Aorta (tissue), 5 donors: ENCODE results near the gene ARPP21. TPM values are rescaled to one million over a fixed set of nuclear protein-coding genes. Genes with fewer than 3 reads are reported as not detected.

Experiments used
- ATAC-seq: fragments of 200-7000 bp; cut with Tn5 transposase; one replicate; pipeline ENCODE4 v1.9.1; 2022; ENCODE audit warnings: moderate library complexity; ENCODE audit not compliant: low FRiP score
- DNase-seq, 2 donors: peaks; one replicate each; pipeline ENCODE4 v3.0.0-alpha.2; 2020
- H3K27ac ChIP-seq, 2 donors: one replicate each; pipeline ENCODE4 v1.5.1; 2013; ENCODE audit warnings: low read length in 2 of 2, mild to moderate bottlenecking in 2 of 2, moderate library complexity in 2 of 2, control low read depth in 1 of 2, inconsistent platforms in 1 of 2, low read depth in 1 of 2
- H3K27me3 ChIP-seq, 2 donors: one replicate each; pipeline ENCODE4 v1.6.1; 2013; ENCODE audit warnings: control low read depth in 1 of 2, low read length in 1 of 2, mild to moderate bottlenecking in 1 of 2, moderate library complexity in 1 of 2; ENCODE audit not compliant: insufficient read depth in 2 of 2, control insufficient read depth in 1 of 2
- H3K36me3 ChIP-seq, 2 donors: one replicate each; pipeline ENCODE4 v1.6.1; 2013; ENCODE audit warnings: control low read depth in 1 of 2, low read length in 1 of 2, mild to moderate bottlenecking in 1 of 2; ENCODE audit not compliant: insufficient read depth in 2 of 2, control insufficient read depth in 1 of 2
- H3K4me1 ChIP-seq, 2 donors: one replicate each; pipeline ENCODE4 v1.6.1; 2013; ENCODE audit warnings: low read length in 2 of 2, control low read depth in 1 of 2, mild to moderate bottlenecking in 1 of 2, moderate library complexity in 1 of 2; ENCODE audit not compliant: insufficient read depth in 2 of 2, control insufficient read depth in 1 of 2
- H3K4me3 ChIP-seq, 2 donors: one replicate each; pipeline ENCODE4 v1.5.1; 2013; ENCODE audit warnings: low read length in 2 of 2, control low read depth in 1 of 2, mild to moderate bottlenecking in 1 of 2
- H3K9me3 ChIP-seq: one replicate; pipeline ENCODE4 v1.6.1; 2013; ENCODE audit warnings: mild to moderate bottlenecking, low read length; ENCODE audit not compliant: control insufficient read depth
- WGBS, 2 donors: extraction: QIAGEN DNeasy Blood & Tissue Kit; methylation state at CpG; one replicate each; pipeline ENCODE4 v1.1.7; 2013; 5-methylcytosine and 5-hydroxymethylcytosine counted together
- intact Hi-C, 2 donors: fragments of 100-400 bp; cut with DNase I; formaldehyde crosslinking; loops; one replicate each; pipeline versions ENCODE4 v1.14.2 to v1.15.0; 2022
- polyA plus RNA-seq, 2 donors: library from polyadenylated mRNA; stranded (reverse); fragments of 200-250 nt; gene quantifications; one replicate each; pipeline ENCODE4 v1.2.3, GENCODE V29; 2013
- total RNA-seq, 2 donors: library from RNA; stranded (reverse); fragmentation: NEBNext Ultra II Directional; extraction: Animal tissue kit (Norgen Biotek cat#: 25700); gene quantifications; one replicate each; pipeline ENCODE4 v1.2.1, GENCODE V29; 2021
- donor health status: healthy with polysubstance abuse.
- donor health status: Bipolar disorder and iron deficiency.
- donor health status: DM: no; HTN: no; CAD: no.
- donor health status: DM: no; HTN: no; CAD: no.
- donor health status: DM: yes; HTN: yes; CAD: no.

The ARPP21 gene
- total and polyA plus RNA-seq, 4 donors = 1.8 to 9.5 (median 4.9) TPM

DNA sequence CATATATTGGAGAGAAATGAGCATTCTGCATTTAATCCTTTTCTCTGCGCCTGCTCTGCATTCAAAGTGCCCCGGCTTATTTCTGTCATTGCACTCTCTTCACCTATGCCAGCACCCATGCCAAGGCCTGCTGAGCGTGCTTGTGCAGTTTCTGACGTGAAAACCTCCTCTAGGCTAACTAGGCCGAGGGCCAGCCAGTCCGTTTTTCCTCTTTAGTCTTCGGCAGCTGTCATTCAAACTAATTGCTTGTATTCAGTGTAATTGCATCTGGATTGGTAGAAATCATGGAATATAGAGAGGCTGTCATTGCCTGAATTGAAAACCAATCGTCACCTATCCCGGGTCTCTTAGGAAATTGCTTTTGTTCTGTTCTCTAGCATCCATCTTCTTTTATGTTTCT lies 94.0 kb downstream of the ARPP21 start:
- intact Hi-C loops = no loop called here
- H3K4me1 ChIP-seq = no peaks in the 10 kb centered on the region
- WGBS, 2 donors = 83 to 88% methylated on average over 9 of the region's 9 CpGs
- no peaks in the 10 kb centered on the region for H3K27me3 ChIP-seq
- no peaks in the 10 kb centered on the region for H3K9me3 ChIP-seq
- no peak overlapping the region for H3K27ac ChIP-seq
- no peak overlapping the region for H3K4me3 ChIP-seq
- no peaks in the 10 kb centered on the region for H3K36me3 ChIP-seq
- ATAC-seq = no peak
- no peak for DNase-seq

DNA sequence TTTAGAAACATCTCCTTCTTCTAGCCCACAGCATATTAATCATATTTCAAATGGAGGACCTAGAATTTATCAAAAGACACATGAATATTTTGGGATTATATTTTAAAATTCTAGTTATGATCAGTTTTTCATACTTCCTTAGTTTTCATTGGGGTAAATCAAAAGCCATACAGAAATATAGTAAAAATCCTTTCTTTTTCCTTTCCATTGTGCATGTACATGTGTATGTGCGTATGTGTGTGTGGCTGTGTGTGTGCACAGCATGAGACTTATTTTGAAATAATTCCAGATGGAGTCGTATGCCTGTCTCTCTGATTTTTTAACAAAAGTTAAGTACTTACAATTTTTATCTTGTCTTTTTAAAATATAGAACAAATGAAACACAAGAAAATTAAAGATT lies 94.5 kb downstream of the ARPP21 start:
- H3K9me3 ChIP-seq = no peaks in the 10 kb centered on the region
- intact Hi-C loops = no loop called here
- H3K36me3 ChIP-seq = no peaks in the 10 kb centered on the region
- no peaks in the 10 kb centered on the region for H3K4me1 ChIP-seq
- WGBS, 2 donors = 95 to 98% methylated on average over 2 of the region's 2 CpGs
- H3K27me3 ChIP-seq = no peaks in the 10 kb centered on the region
- no peak overlapping the region for H3K4me3 ChIP-seq
- H3K27ac ChIP-seq = no peak overlapping the region
- ATAC-seq = no peak
- no peak for DNase-seq

DNA sequence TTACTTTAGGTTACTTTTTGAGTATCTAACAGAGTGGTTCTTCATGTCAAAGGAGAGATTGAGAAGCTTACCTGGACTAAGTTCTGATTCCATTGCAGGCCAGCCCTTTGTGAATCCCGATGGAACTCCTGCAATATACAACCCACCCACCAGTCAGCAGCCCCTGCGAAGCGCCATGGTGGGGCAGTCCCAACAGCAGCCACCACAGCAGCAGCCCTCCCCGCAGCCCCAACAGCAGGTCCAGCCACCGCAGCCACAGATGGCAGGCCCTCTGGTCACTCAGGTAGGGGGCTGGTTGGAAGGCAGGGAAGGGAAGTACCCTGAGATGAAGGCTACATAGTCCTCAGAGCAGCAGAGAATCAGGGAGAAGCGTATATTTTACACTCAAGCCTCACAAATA lies 97.8 kb downstream of the ARPP21 start:
- ATAC-seq (no peak), DNase-seq (no peak)
- WGBS, 2 donors = 93 to 97% methylated on average over 6 of the region's 6 CpGs

DNA sequence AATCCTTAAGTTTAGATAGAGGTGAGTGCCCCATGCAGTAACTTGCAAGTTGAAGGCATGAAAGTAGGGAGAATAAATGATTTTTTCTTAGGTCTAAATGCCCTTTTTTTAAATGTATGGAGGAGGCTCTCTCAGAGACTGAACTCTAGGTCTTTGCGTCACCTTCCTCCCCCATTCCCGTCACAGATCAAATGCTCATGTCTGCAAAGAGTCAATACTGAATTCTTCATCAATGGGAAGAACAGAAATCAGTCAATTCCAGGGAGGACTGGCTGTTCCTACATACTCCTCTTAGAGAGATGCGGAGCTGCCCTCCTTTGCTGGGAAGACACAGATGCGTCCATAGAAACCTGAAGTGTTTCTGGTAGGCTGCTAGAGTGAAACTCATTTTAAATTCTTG lies 98.2 kb downstream of the ARPP21 start:
- Histone ChIP-seq H3K4me1 (no peaks in the 10 kb centered on the region), H3K4me3 (no peak overlapping the region), H3K9me3 (no peaks in the 10 kb centered on the region), H3K27ac (no peak overlapping the region), H3K36me3 (no peaks in the 10 kb centered on the region), H3K27me3 (no peaks in the 10 kb centered on the region)
- no peak for ATAC-seq
- no peak for DNase-seq
- 95 to 97% methylated on average over 4 of the region's 4 CpGs for WGBS, 2 donors
- intact Hi-C loops = no loop called here

More for the DNA sequence above, 97.8 kb downstream of the ARPP21 start:
- no peaks in the 10 kb centered on the region for H3K9me3 ChIP-seq
- H3K4me3 ChIP-seq = no peak overlapping the region
- H3K4me1 ChIP-seq = no peaks in the 10 kb centered on the region
- H3K27ac ChIP-seq = no peak overlapping the region
- H3K36me3 ChIP-seq = no peaks in the 10 kb centered on the region
- intact Hi-C loops = no loop called here
- H3K27me3 ChIP-seq = no peaks in the 10 kb centered on the region

DNA sequence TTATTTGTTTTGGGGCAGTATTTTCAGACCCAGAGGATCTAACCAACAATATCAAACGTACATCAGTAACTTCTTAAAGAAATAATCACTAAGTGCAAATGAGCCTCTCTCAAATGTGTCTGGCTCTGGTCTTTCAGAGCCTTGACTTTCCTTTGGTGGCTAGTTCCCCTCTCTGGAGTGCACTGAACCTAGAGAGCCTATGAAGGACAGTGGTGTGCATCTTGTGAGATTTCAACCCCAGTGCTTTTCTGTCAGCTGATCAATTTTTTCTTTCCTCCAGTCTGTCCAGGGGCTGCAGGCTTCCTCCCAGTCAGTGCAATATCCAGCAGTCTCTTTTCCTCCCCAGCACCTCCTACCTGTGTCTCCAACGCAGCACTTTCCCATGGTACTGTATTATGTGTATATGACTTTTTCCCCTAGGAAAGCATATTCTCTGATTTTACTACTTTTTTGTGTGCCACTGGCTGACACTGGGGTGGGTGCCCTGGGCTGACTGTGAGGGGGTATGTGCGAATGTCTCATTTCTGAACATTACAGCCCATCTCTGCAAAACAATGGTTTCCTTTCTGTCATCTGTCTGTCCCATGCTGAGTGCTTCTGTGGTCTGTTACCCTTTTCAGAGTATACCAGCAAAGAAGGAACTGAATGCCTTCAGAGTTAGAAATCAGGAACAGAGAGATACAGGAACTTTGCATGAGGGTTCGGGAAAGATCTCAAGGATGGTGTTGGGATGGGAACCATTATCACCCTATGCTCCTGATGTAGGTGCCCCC lies 98.8 kb downstream of the ARPP21 start:
- intact Hi-C loops = no loop called here
- no peak for DNase-seq
- Histone ChIP-seq H3K9me3 (no peaks in the 10 kb centered on the region), H3K4me1 (no peaks in the 10 kb centered on the region), H3K27ac (no peak overlapping the region), H3K36me3 (no peaks in the 10 kb centered on the region), H3K27me3 (no peaks in the 10 kb centered on the region), H3K4me3 (no peak overlapping the region)
- 93 to 95% methylated on average over 4 of the region's 4 CpGs for WGBS, 2 donors
- ATAC-seq = no peak

DNA sequence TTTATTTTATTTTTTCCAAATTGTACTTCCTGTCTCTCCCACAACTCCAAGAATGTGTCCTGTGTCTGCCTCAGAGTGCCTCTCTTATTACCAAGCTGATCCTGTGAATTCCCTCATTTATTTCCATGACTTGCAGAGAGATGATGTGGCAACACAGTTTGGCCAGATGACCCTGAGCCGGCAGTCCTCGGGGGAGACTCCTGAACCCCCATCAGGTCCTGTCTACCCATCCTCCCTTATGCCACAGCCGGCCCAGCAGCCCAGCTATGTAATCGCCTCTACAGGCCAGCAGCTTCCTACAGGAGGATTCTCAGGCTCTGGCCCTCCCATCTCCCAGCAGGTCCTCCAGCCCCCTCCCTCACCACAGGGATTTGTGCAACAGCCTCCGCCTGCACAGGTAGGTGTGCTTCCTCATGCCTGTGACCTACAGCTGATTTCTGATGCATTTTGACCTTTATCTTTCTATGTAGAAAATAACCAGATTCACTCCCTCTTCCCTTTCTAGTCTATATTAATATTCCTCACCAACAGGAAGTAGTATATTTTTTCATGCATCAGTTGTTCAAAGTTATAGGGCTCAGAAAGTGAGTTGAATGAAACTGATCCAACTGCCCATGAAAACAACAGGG lies 100.0 kb downstream of the ARPP21 start:
- Histone ChIP-seq H3K4me3 (no peak overlapping the region), H3K9me3 (peaks cover under 1% of the 10 kb centered on the region), H3K27me3 (no peaks in the 10 kb centered on the region), H3K4me1 (no peaks in the 10 kb centered on the region), H3K36me3 (peaks cover 0 to under 1% of the 10 kb centered on the region in 2 donors), H3K27ac (no peak overlapping the region)
- ATAC-seq (no peak), DNase-seq (no peak)
- 68 to 71% methylated on average over 5 of the region's 5 CpGs for WGBS, 2 donors
- intact Hi-C loops = no loop called here

DNA sequence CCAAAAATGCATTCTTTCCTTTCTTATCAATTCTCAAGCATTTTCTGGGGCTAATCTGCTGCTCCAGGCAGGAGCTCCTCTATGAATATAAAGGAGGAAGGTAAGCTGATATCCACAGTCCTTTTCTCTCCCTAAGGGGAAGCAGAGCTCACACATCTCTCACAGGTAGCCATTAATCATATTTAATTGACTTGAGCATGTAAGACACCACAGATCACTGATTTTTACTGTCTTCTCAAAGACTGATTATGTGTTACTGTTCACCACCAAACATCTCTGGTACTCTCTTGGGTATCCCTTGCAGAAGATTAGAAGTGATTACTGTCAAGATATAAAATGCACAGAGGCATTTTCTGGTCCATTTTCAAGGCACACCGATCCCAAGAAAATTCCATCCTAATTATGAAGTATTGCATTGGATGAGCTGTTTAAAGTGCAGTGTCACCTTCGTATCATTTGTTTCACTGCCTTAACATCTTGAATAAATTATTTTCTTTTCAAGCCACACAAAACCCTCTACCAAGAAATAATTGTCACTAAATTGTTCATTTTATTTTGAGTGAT lies 100.7 kb downstream of the ARPP21 start:
- H3K36me3 ChIP-seq = peaks cover 0 to 3% of the 10 kb centered on the region in 2 donors
- ATAC-seq (no peak), DNase-seq (no peak)
- peaks cover 2% of the 10 kb centered on the region for H3K9me3 ChIP-seq
- intact Hi-C loops = no loop called here
- no peaks in the 10 kb centered on the region for H3K4me1 ChIP-seq
- no peak overlapping the region for H3K27ac ChIP-seq
- H3K4me3 ChIP-seq = no peak overlapping the region
- no peaks in the 10 kb centered on the region for H3K27me3 ChIP-seq
- WGBS, 2 donors = 83 to 89% methylated on average over 2 of the region's 2 CpGs

DNA sequence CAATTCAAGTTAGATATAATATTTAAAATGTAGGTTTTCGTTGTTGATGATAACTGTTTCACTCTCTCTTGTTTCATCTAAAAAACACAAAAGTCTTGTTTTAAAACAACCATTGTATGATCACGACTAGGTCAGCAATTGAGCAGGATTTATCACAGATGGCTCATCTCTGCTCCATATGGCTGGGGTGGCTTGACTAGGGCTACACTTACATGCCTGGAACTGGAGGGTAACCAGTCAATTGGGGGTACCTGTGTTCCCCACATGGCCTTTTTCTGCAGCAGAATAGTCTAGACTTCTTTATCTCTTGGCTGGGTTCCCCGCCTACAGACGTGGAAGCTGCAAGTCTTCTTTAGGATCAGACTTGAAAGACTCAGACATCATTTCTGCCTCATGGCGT lies 103.9 kb downstream of the ARPP21 start:
- Histone ChIP-seq H3K27ac (no peak overlapping the region), H3K9me3 (peaks cover 2% of the 10 kb centered on the region), H3K4me3 (no peak overlapping the region), H3K4me1 (no peaks in the 10 kb centered on the region), H3K36me3 (peaks cover 0 to 3% of the 10 kb centered on the region in 2 donors), H3K27me3 (no peaks in the 10 kb centered on the region)
- intact Hi-C loops = no loop called here
- ATAC-seq = no peak
- no peak for DNase-seq
- 86 to 88% methylated on average over 5 of the region's 5 CpGs for WGBS, 2 donors

DNA sequence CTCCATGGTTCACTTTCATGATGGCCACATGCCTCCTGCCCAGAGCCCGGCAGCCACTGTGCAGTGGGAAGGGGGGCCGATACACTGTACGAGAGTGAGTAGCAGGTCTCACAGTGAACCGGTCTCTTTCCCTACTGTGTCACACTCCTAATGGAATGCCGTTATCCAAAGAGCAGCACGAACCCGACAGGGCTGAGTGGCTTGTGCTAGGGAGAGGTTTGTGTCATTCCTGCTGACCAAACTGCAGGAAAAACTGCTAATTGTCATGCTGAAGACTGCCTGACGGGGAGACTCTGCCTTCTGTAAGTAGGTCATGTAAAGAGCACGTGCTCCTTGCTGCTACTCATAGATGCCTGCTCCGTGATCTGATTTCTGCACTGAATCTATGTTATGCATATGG lies 105.1 kb downstream of the ARPP21 start:
- H3K36me3 ChIP-seq = peaks cover 0 to 3% of the 10 kb centered on the region in 2 donors
- no peak for DNase-seq
- ATAC-seq = no peak
- WGBS, 2 donors = 67 to 71% methylated on average over 10 of the region's 10 CpGs
- no peaks in the 10 kb centered on the region for H3K4me1 ChIP-seq
- no peaks in the 10 kb centered on the region for H3K27me3 ChIP-seq
- intact Hi-C loops = no loop called here
- peaks cover 2% of the 10 kb centered on the region for H3K9me3 ChIP-seq
- no peak overlapping the region for H3K4me3 ChIP-seq
- no peak overlapping the region for H3K27ac ChIP-seq
